IMR-90 (cell line): ENCODE measurements around the gene LATS2. TPM values are rescaled to one million over a fixed set of nuclear protein-coding genes. Genes with fewer than 3 reads are reported as not detected.
A peak's percentile ranks its signal among the peaks of the same experiment; 100 is the strongest.

ENCODE experiments used
- ATAC-seq: fragments of 200-7000 bp; cut with Tn5 transposase; 2 replicates; pipeline ENCODE4 v1.9.1; 2020; ENCODE audit warnings: low read depth, mild to moderate bottlenecking, moderate library complexity
- BruUV-seq: library from RNA; stranded (reverse); fragments of 400-500 nt; replicated peaks from 2 replicates; lab custom pipeline; 2021; lab: Mats Ljungman, UMichigan
- CTCF ChIA-PET: fragments of 300-600 bp; formaldehyde crosslinking; extraction: SDS; loops from one replicate; lab custom pipeline; 2021; ENCODE audit warnings: antibody characterized with exemption; lab: Yijun Ruan, JAX
- POLR2A ChIA-PET: fragments of 300-600 bp; sonication (Branson Sonifier 250); formaldehyde crosslinking; loops from one replicate; lab custom pipeline; 2022; ENCODE audit warnings: antibody characterized with exemption; ENCODE audit not compliant: unreplicated experiment; lab: Charles Lee
- DNase-seq: peaks from one replicate; pipeline ENCODE4 v3.0.0; 2013
- H2AFZ ChIP-seq: replicated peaks from 2 replicates; pipeline ENCODE3; 2013; ENCODE audit warnings: low read length, mild to moderate bottlenecking; ENCODE audit not compliant: poor library complexity
- H2AK5ac ChIP-seq: 2 replicates; pipeline ENCODE4 v1.6.1; 2013; ENCODE audit warnings: low read depth, low read length, inconsistent platforms
- H2AK9ac ChIP-seq: replicated peaks from 2 replicates; pipeline ENCODE3; 2013; ENCODE audit warnings: mild to moderate bottlenecking, low read depth, low read length, moderate library complexity; ENCODE audit not compliant: poor library complexity
- H2BK120ac ChIP-seq: 2 replicates; pipeline ENCODE4 v1.6.1; 2013; ENCODE audit warnings: low read depth, low read length, inconsistent platforms
- H2BK15ac ChIP-seq: 3 replicates; pipeline ENCODE4 v1.6.1; 2013; ENCODE audit warnings: low read depth, low read length, inconsistent platforms
- H2BK20ac ChIP-seq: 2 replicates; pipeline ENCODE4 v1.6.1; 2013; ENCODE audit warnings: low read depth, mild to moderate bottlenecking, inconsistent platforms, low read length, moderate library complexity
- H2BK5ac ChIP-seq: 2 replicates; pipeline ENCODE4 v1.6.1; 2013; ENCODE audit warnings: mild to moderate bottlenecking, low read depth, low read length, inconsistent platforms; ENCODE audit not compliant: poor library complexity, severe bottlenecking
- H3K14ac ChIP-seq: replicated peaks from 2 replicates; pipeline ENCODE4 v1.6.1; 2013; ENCODE audit warnings: low read depth, low read length, inconsistent platforms
- H3K18ac ChIP-seq: 2 replicates; pipeline ENCODE4 v1.6.1; 2013; ENCODE audit warnings: low read depth, low read length, control low read depth
- H3K23ac ChIP-seq: 2 replicates; pipeline ENCODE4 v1.6.1; 2013; ENCODE audit warnings: low read depth, low read length, inconsistent platforms
- H3K27ac ChIP-seq: 2 replicates; pipeline ENCODE4 v1.5.1; 2013; ENCODE audit warnings: mild to moderate bottlenecking, control low read depth, low read length; ENCODE audit not compliant: insufficient read depth
- H3K27me3 ChIP-seq: 2 replicates; pipeline ENCODE4 v1.6.1; 2013; ENCODE audit warnings: low read length; ENCODE audit not compliant: control insufficient read depth, insufficient read depth
- H3K36me3 ChIP-seq: 2 replicates; pipeline ENCODE4 v1.6.1; 2013; ENCODE audit warnings: low read length, mixed read lengths; ENCODE audit not compliant: control insufficient read depth, insufficient read depth
- H3K4ac ChIP-seq: 2 replicates; pipeline ENCODE4 v1.6.1; 2013; ENCODE audit warnings: low read depth, low read length, inconsistent platforms
- H3K4me1 ChIP-seq: 2 replicates; pipeline ENCODE4 v1.6.1; 2013; ENCODE audit warnings: low read length, mixed read lengths; ENCODE audit not compliant: control insufficient read depth, insufficient read depth
- H3K4me2 ChIP-seq: 2 replicates; pipeline ENCODE4 v1.6.1; 2013; ENCODE audit warnings: low read depth, mild to moderate bottlenecking, control low read depth, low read length, moderate library complexity
- H3K4me3 ChIP-seq: 2 replicates; pipeline ENCODE4 v1.5.1; 2013; ENCODE audit warnings: low read depth, mild to moderate bottlenecking, control low read depth, low read length, moderate library complexity; ENCODE audit not compliant: insufficient read depth
- H3K56ac ChIP-seq: 2 replicates; pipeline ENCODE4 v1.6.1; 2013; ENCODE audit warnings: low read length, inconsistent platforms; ENCODE audit not compliant: insufficient read depth; ENCODE audit errors: extremely low read depth
- H3K79me1 ChIP-seq, 2 experiments: 2 replicates each; pipeline ENCODE4 v1.6.1; 2013; ENCODE audit warnings: low read length in 2 of 2, inconsistent platforms in 1 of 2, low read depth in 1 of 2
- H3K9ac ChIP-seq: 2 replicates; pipeline ENCODE4 v1.6.1; 2013; ENCODE audit warnings: low read depth, low read length, control low read depth
- H3K9me1 ChIP-seq: 2 replicates; pipeline ENCODE4 v1.6.1; 2013; ENCODE audit warnings: low read length, inconsistent platforms; ENCODE audit not compliant: insufficient read depth
- H3K9me3 ChIP-seq: 2 replicates; pipeline ENCODE4 v1.6.1; 2013; ENCODE audit warnings: low read length; ENCODE audit not compliant: control insufficient read depth, insufficient read depth
- H4K20me1 ChIP-seq: 2 replicates; pipeline ENCODE4 v1.6.1; 2013; ENCODE audit warnings: low read length, inconsistent platforms; ENCODE audit not compliant: insufficient read depth
- H4K5ac ChIP-seq: 2 replicates; pipeline ENCODE4 v1.6.1; 2013; ENCODE audit warnings: mild to moderate bottlenecking, low read depth, low read length, control low read depth
- H4K8ac ChIP-seq, 2 experiments: 2 replicates each; pipeline ENCODE4 v1.6.1; 2013; ENCODE audit warnings: low read depth in 2 of 2, low read length in 2 of 2, control low read depth in 1 of 2, inconsistent platforms in 1 of 2
- H4K91ac ChIP-seq: 2 replicates; pipeline ENCODE4 v1.6.1; 2013; ENCODE audit warnings: low read depth, low read length, inconsistent platforms; ENCODE audit not compliant: insufficient read depth
- BHLHE40 ChIP-seq: fragments of 150-350 bp; IDR thresholded peaks from 2 replicates; pipeline ENCODE4 v1.6.1; 2016; ENCODE audit warnings: mild to moderate bottlenecking, low read depth, low read length
- CEBPB ChIP-seq: IDR thresholded peaks from 2 replicates; pipeline ENCODE4 v1.6.1; 2012; ENCODE audit warnings: low read depth, low read length, improper control_type of control experiment
- ELK1 ChIP-seq: fragments of 150-350 bp; IDR thresholded peaks from 2 replicates; pipeline ENCODE4 v1.6.1; 2016; ENCODE audit warnings: low read depth, mild to moderate bottlenecking, low read length, moderate library complexity, borderline replicate concordance
- FOS ChIP-seq: fragments of 150-350 bp; IDR thresholded peaks from 2 replicates; pipeline ENCODE4 v1.6.1; 2016; ENCODE audit warnings: low read depth, low read length
- MAFK ChIP-seq: IDR thresholded peaks from 2 replicates; pipeline ENCODE4 v1.6.1; 2012; ENCODE audit warnings: low read depth, low read length, improper control_type of control experiment
- MAZ ChIP-seq: IDR thresholded peaks from 2 replicates; pipeline ENCODE4 v1.6.1; 2012; ENCODE audit warnings: low read depth, mild to moderate bottlenecking, low read length, improper control_type of control experiment, moderate library complexity, borderline replicate concordance
- MXI1 ChIP-seq: IDR thresholded peaks from 2 replicates; pipeline ENCODE4 v1.6.1; 2012; ENCODE audit warnings: low read depth, mild to moderate bottlenecking, low read length, moderate library complexity, borderline replicate concordance
- NFE2L2 ChIP-seq: fragments of 150-350 bp; IDR thresholded peaks from 2 replicates; pipeline ENCODE4 v1.6.1; 2016; ENCODE audit warnings: low read depth, mild to moderate bottlenecking, low read length
- POLR2A ChIP-seq: IDR thresholded peaks from 2 replicates; pipeline ENCODE4 v1.6.1; 2012; ENCODE audit warnings: mild to moderate bottlenecking, low read depth, low read length
- RAD21 ChIP-seq: IDR thresholded peaks from 2 replicates; pipeline ENCODE4 v1.6.1; 2012; ENCODE audit warnings: low read length, improper control_type of control experiment
- SMC3 ChIP-seq: fragments of 150-350 bp; IDR thresholded peaks from 2 replicates; pipeline ENCODE4 v1.6.1; 2016; ENCODE audit warnings: low read depth, mild to moderate bottlenecking, antibody characterized with exemption, low read length, moderate library complexity
- WGBS, 2 experiments: methylation state at CpG; one replicate each; pipeline versions ENCODE4 v1.1.5 to v1.1.7; 2013; ENCODE audit warnings: missing lambda C conversion rate in 2 of 2; ENCODE audit not compliant: insufficient read length in 1 of 2; ENCODE audit errors: extremely low coverage in 2 of 2; 5-methylcytosine and 5-hydroxymethylcytosine counted together
- dilution Hi-C: fragments of 300-500 bp; cut with HindIII; formaldehyde crosslinking; loops from one replicate; pipeline ENCODE4 v1.14.3; 2018; ENCODE audit warnings: low sequenced_read_pairs; ENCODE audit not compliant: unreplicated experiment
- in situ Hi-C: fragments of 300-500 bp; cut with MboI; formaldehyde crosslinking; loops from 3 replicates; pipeline ENCODE4 v1.14.3; 2019; ENCODE audit warnings: low sequenced_read_pairs, inconsistent platforms, mixed read lengths
- intact Hi-C: fragments of 100-400 bp; cut with micrococcal nuclease; formaldehyde crosslinking; loops from 2 replicates; pipeline ENCODE4 v1.10.0; 2022
- polyA plus RNA-seq, 3 experiments: library from polyadenylated mRNA; depleted of rRNA; stranded (reverse); fragments of >200 nt; gene quantifications; 2 replicates each; pipeline ENCODE4 v1.2.3, GENCODE V29; 2012; ENCODE audit warnings: low replicate concordance in 1 of 3
- total RNA-seq: library from RNA; depleted of rRNA; stranded (reverse); fragments of >200 nt; gene quantifications from 2 replicates; pipeline ENCODE4 v1.2.3, GENCODE V29; 2012

LATS2 gene
- total and polyA plus RNA-seq, 2 of the 4 experiments (the other 2 are of a cell fraction): 12.7 to 22.4 TPM

- no peak overlapping the region for H3K14ac ChIP-seq
- no peak overlapping the region for H2BK15ac ChIP-seq
- no peak overlapping the region for H3K18ac ChIP-seq
- H4K20me1 ChIP-seq: no peaks in the 10 kb centered on the region
- dilution Hi-C loops (no loop called here), in situ Hi-C loops (no loop called here), intact Hi-C loops (no loop called here)
- no peak overlapping the region for H3K27ac ChIP-seq
- POLR2A ChIA-PET: interaction anchor here (0.6 kb wide), 1 partner anchor 91 kb away, joined by 3 read pairs; no protein-coding TSS in a partner anchor
- no peak overlapping the region for H3K4me3 ChIP-seq
- H3K36me3 ChIP-seq: no peaks in the 10 kb centered on the region
- DNase-seq (peak; percentile 58), ATAC-seq (peak; percentile 30; the same call in 1 of the 2 replicates)
- H4K91ac ChIP-seq: no peak overlapping the region
- no peak overlapping the region for H3K4ac ChIP-seq
- no peak for TF ChIP-seq POLR2A
- TF ChIP-seq MAFK: peak; percentile 92
- no peak for TF ChIP-seq MXI1
- no peak for TF ChIP-seq NFE2L2
- TF ChIP-seq MAZ: no peak
- no peak for TF ChIP-seq BHLHE40
- no peak for TF ChIP-seq FOS
- TF ChIP-seq SMC3: no peak
- TF ChIP-seq CEBPB: peak; percentile 63; the same call in 1 of the 2 replicates
- no peak for TF ChIP-seq ELK1
- no peak for TF ChIP-seq RAD21
- peaks cover 2% of the 10 kb centered on the region for H3K4me1 ChIP-seq
- no peak overlapping the region for H4K5ac ChIP-seq
- no peak overlapping the region for H3K23ac ChIP-seq
- no peak overlapping the region for H2BK120ac ChIP-seq
- no peak overlapping the region for H2BK5ac ChIP-seq
- H3K9me3 ChIP-seq: no peaks in the 10 kb centered on the region
- peaks cover 2% of the 10 kb centered on the region for H3K27me3 ChIP-seq
- BruUV-seq: no TSS peak
- CTCF ChIA-PET: no interaction called here
- H3K79me1 ChIP-seq: peaks cover 0 to 2% of the 10 kb centered on the region in 2 experiments; a peak in 1 of 4 replicates
- H2AK9ac ChIP-seq: no peak overlapping the region
- H3K9me1 ChIP-seq: peaks cover 3% of the 10 kb centered on the region; the same call in 1 of the 2 replicates
- no peak overlapping the region for H2BK20ac ChIP-seq
- no peak overlapping the region for H2AFZ ChIP-seq
- no peak overlapping the region for H3K4me2 ChIP-seq
- no peak overlapping the region for H2AK5ac ChIP-seq
- no peak overlapping the region for H3K9ac ChIP-seq
- no peak overlapping the region for H3K56ac ChIP-seq
- no peak overlapping the region for H4K8ac ChIP-seq
- 100% methylated on average over 1 of the region's 3 CpGs; no CpG with 5 or more reads in 1 of the 2 experiments for WGBS, 2 experiments
These were observed 96.5 kb downstream of the LATS2 start for GRCh38 chr13:20964904-20965303.
